CD4-positive, alpha-beta T cell treated with Interleukin-6 at 100 ng/mL for 8 hours (primary cell): ENCODE measurements around the gene NSUN5.
"Not testable (repeated sequence)": the region's sequence is repeated elsewhere in the genome, so short reads cannot be mapped to it uniquely, and the experiment has no call there.

ENCODE experiments used
- DNase-seq: peaks from one replicate; pipeline ENCODE4 v3.0.0-alpha.2; 2020; ENCODE audit warnings: mixed read lengths, low spot score

Gene NSUN5

DNA sequence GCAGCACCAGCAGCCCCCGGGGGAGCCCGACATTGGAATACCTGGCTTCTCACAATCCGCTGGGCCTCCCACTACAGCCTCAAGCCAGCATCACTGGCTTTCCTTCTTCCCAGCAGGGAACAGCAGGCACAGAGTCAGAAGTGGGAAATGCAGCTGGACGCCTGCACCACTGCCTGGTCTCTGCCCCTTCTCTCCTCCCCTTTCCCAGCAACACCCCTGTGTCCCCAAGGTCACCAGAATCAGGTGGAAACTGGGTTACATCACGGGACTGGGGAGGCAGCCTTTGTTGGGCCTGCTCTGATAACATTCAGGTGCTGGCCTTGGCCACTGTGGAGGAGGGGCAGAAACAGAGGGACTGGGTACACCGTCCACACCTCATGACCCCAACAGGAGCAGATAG is 16.8 kb upstream of the NSUN5 start:
- DNase-seq, result not testable (repeated sequence)

DNA sequence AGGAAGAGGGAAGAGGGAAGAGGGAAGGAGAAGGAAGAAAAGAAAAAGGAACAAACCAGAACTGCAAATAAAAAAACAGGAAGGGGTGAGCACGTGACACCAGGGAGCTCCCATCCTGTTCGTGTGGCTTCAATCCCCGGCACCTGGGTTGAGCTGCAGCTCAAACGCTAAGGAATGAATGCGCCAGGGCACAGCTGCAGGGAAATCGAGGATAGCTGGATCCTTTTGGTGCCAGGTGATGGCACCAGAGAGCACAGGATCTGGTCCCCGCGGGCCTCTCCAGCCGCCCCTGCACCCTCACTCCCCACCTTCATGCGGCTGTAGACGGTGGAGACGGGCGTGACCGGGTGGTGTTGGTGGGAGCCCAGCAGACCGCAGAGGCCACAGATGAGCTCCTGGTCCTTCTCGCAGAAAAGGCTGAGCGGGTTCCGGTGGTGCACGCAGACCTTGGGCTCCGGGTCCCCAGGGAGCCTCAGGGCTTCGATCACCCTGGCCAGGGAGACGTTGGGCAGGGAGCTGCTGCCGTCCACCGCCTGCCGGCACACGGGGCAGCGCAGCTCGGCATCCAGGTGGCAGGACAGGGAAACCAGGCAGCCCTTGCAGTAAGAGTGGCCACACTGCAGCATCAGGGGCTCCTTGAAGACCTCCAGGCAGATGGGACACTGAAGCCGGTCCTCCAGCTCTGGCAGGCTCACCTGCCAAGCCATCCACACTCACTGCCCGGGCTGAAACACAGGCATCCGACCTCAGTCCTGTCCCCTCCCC is 15.6 kb upstream of the NSUN5 start:
- peak; percentile 55 for DNase-seq

DNA sequence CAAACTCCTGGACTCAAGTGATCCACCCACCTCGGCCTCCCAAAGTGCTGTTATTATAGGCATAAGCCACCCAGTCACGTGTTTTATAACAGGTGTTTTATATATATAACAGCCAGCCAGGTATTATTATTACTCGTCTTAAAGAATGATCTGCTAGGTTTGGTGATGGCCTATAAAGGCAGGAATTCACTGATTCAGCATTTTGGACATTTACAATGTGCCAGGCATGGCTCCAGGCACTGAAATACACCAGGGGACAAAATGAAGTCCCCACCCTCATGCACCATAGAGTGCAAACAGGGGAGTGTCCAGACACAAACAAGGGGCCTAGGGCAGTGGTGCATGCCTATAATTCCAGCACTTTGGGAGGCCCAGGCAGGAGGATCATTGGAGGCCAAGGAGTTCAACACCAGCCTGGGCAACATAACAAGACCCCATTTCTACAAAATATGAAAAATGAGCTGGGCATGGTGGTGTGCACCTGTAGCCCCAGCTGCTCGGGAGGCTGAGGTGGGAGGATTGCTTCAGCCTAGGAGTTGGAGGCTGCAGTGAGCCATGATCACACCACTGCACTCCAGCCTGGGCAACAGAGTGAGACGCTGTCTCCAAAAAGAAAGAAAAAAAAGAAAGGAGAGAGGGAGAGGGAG is 14.9 kb upstream of the NSUN5 start:
- DNase-seq, result not testable (repeated sequence)

DNA sequence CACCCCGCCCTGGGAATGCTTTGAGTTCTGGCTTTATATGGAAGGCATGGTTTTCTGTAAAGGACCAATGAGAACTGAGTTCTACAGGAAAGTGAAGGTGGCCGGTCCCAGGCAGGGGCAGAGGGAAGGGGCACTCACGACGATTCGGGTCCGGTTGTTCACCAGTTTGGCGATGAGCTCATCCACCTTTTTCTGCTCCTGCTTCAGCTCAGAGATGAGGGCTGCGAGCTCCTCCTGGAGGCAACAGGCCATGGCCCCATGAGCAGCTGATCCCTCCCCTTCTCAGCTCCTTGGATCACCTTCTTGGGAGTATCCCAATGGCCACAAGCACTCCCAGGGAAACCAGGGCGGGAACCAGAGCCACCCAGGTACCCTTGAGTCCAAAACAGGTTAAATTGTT is 11.4 kb upstream of the NSUN5 start:
- DNase-seq, result not testable (repeated sequence)

DNA sequence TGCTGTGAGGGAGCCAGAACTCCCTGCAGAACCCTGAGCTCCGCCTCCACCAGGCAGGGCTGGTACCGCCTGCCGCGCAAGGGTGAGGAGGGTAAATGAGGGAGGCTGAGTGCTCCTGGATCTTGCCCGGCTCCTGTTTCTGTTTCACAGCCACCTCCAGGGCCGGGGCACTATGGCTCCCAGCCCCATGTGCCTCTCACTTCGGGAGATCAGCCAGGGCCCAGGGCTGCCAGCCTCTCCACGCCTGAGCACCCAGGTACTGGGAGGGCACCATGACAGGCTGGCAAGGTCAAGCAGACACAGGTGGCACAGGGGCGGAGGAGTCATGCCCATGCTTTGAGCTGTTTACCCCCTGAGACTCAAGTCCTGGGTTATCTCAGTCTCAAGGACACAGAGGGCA is 10.9 kb upstream of the NSUN5 start:
- DNase-seq, result not testable (repeated sequence)

DNA sequence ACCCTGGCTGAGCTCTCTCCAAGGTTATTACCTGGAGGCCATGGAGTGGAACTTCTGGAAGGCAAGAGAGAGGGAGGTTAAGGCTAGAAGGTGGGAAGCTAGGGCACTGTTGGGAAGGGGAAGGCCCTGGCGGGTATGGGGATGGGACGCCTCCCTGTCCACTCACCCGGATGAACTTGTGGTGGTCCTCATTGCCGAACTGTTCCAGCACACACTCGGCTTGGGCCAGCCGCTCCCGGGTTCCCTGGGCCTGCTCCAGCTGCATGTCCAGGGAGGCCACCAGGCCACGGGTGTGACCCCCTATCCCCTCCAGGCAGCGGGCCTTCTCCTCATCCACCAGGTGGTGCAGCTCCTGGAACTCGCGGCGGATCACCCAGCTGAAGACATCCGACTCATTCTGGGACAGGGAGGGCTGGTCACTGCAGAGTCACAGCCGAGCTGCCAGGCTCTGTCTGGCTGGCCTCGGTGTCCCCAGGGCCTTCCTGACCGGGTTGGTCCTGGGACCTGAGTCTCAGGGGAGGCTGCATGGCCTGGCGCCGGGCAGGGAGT is 10.1 kb upstream of the NSUN5 start:
- DNase-seq, result not testable (repeated sequence)

DNA sequence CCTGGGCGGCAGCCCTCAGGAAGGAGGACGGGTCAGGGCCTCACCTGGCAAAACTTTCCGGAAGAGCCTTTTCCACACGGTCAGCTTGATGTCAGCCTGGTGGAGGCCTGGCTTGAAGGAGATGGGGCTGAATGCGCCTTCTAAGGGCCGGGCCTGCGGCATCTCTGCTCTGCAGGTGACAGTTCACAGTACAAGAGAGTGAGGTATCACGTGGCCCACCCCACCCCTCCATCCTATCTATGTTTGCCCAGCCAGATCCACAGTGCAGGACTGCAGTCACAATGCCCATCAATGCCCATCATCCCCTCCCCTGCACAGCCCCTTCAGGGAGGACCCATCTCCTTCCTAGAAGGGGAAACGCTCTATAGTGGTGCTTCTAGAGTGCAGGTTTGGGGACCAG is 7.9 kb upstream of the NSUN5 start:
- no peak for DNase-seq

DNA sequence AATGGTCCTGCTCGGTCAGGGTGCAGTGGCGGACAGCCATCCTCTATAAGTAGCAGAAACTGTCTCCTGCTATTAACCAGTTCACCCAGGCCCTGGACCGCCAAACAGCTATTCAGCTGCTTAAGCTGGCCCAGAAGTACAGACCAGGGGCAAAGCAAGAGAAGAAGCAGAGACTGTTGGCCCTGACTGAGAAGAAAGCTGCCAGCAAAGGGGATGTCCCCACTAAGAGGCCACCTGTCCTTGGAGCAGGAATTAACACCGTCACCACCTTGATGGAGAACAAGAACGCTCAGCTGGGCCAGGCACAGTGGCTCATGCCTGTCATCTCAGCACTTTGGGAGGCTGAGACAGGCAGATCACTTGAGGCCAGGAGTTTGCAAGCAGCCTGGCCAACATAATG is 5.6 kb upstream of the NSUN5 start:
- no peak for DNase-seq

DNA sequence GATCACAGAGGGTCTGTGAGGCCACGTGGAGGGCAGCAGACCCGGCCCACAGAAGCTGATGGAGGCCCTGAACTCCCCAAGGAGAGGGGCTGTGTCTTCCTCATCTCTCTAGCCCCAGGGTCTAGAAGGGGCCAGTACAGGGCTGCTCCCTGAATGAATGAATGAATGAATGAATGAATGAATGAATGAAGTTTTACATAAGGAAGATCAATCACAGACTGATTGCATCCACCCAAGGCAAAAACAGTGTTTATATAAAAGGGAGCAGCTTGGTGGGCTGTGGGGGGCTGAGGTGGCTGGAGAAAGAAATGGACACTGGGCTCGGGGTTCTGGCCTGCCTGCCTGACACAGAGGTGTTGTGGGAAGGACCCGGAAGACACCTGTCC is 4.9 kb upstream of the NSUN5 start:
- DNase-seq, result no peak

DNA sequence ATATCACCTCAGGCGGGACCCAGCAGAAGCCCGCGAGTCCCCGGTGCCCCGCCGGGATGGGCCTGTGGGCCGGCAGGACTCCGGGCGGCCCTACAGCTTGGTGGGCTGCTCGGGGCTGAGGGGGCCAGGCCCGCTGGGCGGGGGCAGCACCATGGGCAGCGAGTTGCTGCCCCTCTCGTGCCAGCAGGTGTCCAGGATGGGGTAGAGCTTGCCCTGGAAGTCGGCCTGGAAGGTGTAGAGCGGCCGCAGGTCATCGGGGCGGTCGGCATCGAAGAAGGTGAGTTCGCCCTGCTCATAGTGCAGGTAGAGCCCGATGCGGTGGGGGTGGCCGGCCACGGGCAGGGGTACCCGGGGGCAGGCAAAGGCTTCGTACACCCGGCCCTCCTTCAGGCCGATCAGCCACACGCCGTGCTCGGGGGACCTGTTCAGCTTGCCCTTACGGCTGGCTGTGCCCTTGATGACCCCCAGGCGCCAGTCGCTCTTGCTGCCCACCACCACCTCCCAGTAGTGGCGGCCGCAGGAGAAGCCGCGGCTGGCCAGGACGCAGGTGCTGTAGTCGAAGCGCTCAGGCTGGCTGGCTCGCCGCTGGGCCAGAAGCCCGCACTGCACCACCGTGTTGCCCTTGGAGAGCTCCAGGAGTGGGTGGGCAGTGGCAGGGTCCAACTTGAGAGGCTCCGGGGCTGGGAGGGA is 4.3 kb upstream of the NSUN5 start:
- DNase-seq, result no peak

DNA sequence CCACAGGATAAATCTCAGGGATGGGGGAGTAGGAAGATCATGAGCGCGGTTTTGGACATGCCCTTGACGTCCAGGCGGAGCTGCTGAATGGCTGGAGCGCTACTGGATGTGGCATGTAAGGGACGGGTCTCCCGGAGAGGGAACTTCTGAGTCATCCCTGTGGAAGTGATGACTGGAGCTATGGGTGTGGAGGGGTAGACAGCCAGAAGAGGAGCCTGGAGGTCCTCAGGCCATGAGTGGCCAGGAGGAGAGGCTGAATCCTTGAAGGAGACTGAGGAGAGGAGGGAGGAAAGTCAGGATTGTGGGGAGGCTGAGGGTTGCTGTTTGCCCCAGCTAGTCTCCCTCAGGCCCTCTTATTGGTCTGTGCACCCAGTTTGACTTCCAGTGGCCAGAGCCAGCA is 2.8 kb upstream of the NSUN5 start:
- DNase-seq, result not testable (repeated sequence)

DNA sequence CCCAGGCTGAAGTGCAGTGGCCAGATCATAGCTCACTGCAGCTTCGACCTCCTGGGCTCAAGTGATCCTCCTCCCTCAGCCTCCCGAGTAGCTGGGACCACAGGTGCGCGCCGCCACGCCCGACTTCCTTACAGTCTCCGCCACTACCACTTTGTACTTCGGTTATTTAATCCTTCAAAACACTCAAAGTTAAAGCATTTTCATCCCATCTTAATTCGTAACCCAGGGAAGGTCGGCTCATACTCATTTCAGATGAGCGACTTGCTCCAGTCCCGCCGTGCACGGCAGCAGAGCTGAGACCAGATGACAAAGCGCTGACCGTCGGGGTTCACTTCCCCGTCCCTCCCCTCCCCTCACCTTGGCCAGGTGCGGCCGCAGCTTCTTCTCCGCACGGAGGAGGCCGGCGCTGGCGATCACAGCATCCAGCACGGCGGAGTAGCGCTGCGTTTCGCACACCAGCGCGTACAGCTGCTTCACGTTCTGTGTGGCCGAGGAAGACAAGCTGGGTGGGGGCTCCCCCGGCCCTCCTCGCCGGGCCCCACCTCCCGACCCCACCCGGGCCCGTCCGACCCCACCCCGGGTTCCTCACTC is 457 bp downstream of the NSUN5 start:
- no peak for DNase-seq

DNA sequence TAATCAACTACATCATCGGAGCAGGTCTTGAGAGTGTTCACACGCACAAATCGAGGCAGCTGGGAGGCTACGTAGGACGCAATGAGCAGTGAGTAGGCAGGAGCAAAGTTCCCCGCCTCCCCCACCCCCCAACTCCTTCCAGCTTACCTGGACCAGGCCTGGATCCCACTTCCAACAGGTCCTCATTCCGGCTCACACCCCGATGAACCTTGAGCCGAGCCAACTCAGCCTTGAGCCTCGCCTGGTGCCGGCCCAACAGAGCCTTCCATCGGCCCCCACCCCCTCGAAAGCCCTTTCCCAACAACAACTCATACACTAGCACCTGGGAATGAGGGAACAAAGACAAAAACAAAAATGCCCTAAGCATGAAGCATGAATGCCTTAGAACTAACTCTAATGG is 1.2 kb downstream of the NSUN5 start:
- no peak for DNase-seq

DNA sequence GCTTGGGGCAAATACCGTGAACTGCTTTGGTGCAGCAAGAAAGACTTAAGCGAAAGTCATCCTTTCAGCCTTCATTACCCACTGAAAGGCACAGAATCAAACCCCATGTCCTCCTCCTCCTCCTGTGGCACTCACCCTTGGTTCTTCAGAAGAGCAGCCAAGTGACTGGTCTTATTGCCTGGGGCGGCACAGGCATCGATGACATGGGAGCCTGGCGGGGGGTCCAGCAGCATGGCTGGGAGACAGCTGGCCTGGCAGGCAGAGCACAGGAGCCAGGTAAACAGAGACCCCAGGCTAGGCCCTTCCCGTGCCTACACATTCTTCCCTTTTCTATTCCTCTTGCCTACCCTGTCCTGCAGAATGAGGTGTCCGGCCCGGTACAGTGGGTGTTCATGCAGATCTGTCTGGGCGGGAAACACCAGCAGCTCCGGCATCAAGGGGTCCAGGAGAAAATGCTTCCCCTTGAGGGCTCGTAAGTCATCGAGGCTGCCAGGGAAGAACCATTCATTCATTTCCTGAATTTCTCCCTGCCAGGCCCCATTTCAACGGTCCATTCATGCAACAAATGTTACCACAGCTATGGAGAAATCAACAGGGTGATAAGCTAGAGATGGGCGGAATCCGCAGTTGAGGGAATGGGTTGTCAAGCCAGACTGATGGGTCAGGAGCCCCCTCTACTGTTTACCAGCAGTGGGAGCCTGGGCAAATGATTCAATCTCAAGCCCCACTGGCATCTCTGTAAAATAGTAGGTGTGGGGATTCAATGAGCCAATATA is 3.8 kb downstream of the NSUN5 start:
- DNase-seq, result not testable (repeated sequence)

DNA sequence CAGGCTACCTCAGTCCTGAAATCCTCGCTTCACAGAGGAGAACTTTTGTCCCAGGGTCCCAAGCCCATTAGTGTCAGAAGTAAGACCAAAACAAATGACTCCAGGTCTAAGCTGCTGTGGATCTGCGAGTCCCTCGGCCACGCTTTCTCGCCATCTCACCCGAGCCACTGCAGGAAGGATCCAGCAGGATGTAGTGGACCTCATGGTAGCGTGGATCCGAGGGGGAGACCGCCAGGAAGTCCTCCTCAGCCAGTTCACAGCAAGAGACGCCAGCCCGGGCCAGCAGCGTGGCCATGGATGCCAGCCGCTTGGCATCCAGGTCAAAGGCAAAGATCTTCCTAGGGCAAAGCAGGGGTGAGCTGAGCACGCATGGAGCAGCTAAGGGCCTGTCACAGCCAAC is 4.6 kb downstream of the NSUN5 start:
- no peak for DNase-seq

DNA sequence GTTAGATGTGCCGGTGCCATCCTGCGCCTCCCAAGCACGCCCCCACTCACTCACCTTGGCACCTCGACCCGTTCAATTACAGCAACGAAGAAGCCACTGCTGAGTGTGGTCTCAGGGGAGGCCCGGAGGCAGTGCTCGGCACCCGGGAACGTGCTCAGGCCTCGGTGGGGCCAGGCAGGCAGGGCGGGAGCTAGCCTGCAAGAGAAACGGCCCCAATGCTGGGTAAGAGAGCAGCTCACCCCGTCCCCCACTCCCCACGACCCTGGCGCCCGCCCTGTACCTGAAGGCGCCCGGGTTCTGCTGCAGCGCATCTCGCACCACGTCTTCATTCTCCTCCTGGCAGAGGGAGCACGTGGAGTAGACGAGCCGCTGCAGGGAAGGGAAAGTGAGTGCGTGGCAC is 5.1 kb downstream of the NSUN5 start:
- no peak for DNase-seq

DNA sequence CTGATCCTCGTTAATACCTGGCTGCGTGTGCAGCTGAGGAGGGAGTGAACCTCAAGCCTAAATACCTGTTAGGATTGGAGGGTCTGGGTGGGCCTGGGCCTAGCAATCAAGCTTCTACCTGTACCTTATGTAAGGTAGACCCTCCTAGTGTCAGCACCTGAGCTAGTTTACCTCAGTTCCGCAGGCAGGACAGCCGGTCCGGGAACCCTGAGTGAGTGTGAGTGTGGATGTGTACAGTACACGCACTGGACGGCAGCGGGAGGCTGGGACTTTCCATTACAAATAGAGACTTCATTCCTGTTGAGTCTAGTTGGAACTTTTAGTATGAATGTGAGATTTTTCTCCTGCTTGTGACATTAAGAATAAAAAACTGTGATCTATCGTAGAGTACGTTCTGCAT is 5.8 kb downstream of the NSUN5 start:
- not testable (repeated sequence) for DNase-seq

DNA sequence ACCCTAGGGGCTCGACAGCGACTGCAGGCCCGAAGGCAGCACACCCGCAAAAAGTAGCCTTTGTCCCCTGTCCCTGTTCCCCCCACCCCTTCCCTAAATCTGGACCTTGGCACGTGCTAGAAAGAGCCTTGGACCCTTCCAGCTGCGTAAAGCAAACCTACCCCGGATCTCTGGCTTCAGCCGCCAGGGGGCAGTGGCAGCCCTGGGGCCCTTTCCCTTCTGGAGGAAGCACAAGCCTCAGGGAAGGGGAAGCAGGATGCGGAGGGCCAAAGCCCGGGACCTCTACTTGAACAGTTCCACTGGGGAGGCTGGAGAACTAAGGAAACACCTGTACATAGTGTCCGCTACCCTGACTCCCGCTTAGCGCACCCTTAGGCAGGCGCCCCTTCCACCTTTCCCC is 7.5 kb downstream of the NSUN5 start:
- not testable (repeated sequence) for DNase-seq

DNA sequence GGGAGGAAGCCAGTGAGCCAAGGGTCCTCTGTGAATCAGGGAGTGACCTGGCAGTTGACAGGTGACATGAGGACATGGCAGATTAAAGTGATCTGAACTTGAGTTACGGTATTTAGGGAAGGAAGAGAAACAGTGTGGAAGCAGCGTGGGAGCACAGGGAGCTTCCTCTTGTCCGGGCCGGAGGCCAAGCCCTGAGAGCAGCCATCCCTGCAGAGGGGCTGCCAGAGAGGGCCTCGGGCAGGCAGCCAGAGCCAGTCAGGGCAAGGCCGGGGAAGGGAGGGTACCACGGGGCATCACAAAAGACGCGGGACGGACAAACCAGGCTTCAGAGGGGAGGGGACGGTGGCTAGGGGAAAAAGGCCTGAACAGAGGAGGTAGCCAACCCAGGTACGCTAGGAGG is 8.8 kb downstream of the NSUN5 start:
- not testable (repeated sequence) for DNase-seq

DNA sequence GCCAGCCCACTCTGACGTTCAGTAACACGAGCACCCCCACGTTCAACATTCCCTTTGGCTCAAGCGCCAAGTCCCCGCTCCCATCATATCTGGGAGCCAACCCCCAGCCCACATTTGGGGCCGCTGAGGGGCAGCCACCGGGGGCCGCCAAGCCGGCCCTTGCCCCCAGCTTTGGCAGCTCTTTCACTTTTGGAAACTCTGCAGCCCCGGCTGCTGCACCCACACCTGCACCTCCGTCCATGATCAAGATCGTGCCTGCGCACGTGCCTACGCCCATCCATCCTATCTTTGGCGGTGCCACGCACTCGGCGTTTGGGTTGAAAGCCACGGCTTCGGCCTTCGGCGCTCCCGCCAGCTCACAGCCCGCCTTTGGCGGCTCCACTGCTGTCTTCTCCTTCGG is 10.9 kb downstream of the NSUN5 start:
- not testable (repeated sequence) for DNase-seq

DNA sequence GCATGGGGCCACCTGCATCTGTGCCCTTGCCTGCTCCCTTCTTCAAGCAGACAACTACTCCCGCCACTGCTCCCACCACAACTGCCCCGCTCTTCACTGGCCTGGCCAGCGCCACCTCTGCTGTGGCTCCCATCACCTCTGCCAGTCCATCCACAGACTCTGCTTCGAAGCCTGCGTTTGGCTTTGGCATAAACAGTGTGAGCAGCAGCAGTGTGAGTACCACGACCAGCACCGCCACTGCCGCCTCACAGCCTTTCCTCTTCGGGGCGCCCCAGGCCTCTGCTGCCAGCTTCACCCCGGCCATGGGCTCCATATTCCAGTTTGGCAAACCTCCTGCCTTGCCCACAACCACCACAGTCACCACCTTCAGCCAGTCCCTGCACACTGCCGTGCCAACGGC is 11.4 kb downstream of the NSUN5 start:
- not testable (repeated sequence) for DNase-seq

DNA sequence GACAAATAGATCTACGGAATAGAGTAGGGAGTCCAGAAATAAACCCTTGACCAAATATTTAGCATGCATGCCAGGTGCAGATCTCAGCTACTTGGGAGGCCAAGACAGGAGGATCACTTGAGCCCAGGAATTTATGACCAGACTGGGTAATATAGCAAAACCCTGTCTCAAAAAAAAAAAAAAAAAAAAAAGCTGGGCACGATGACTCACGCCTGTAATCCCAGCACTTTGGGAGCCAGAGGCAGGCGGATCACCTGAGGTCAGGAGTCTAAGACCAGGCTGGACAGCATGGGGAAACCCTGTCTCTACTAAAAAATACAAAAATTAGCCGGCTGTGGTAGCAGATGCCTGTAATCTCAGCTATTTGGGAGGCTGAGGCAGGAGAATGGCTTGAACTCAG is 31.4 kb downstream of the NSUN5 start:
- DNase-seq, result not testable (repeated sequence)
